SU-DHL-6 (cell line): ENCODE results near the gene SRPK2.

ENCODE experiments used
- EZH2phosphoT487 ChIP-seq: fragments of 200-600 bp; sonication (generic), shearing (Covaris generic); conservative IDR thresholded peaks from 2 replicates; pipeline ENCODE4 v1.6.1; 2018; ENCODE audit warnings: mild to moderate bottlenecking, antibody characterized with exemption, low read length, moderate library complexity, mixed read lengths
- TF ChIP-seq, protein P1 (sequence below): fragments of 200-600 bp; sonication (generic); IDR thresholded peaks from one replicate; pipeline ENCODE4 v1.5.1; 2017; ENCODE audit warnings: antibody characterized with exemption, mild to moderate bottlenecking, low read length, moderate library complexity; ENCODE audit not compliant: insufficient read depth, poor library complexity, severe bottlenecking

- TF ChIP-seq, protein P1, sequence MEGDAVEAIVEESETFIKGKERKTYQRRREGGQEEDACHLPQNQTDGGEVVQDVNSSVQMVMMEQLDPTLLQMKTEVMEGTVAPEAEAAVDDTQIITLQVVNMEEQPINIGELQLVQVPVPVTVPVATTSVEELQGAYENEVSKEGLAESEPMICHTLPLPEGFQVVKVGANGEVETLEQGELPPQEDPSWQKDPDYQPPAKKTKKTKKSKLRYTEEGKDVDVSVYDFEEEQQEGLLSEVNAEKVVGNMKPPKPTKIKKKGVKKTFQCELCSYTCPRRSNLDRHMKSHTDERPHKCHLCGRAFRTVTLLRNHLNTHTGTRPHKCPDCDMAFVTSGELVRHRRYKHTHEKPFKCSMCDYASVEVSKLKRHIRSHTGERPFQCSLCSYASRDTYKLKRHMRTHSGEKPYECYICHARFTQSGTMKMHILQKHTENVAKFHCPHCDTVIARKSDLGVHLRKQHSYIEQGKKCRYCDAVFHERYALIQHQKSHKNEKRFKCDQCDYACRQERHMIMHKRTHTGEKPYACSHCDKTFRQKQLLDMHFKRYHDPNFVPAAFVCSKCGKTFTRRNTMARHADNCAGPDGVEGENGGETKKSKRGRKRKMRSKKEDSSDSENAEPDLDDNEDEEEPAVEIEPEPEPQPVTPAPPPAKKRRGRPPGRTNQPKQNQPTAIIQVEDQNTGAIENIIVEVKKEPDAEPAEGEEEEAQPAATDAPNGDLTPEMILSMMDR = no peak
- TF ChIP-seq EZH2phosphoT487 = no peak
These were observed 321.0 kb downstream of the SRPK2 start for GRCh38 chr7:105067691-105068090.
